ENCODE measurements around the gene MORC2. TPM values are rescaled to one million over a fixed set of nuclear protein-coding genes. Genes with fewer than 3 reads are reported as not detected.

Gene MORC2
- polyA plus RNA-seq, 1 donor (not counting 4 experiments of a cell fraction or from before 2014, with no cell fraction given), result 14.1 TPM

DNA sequence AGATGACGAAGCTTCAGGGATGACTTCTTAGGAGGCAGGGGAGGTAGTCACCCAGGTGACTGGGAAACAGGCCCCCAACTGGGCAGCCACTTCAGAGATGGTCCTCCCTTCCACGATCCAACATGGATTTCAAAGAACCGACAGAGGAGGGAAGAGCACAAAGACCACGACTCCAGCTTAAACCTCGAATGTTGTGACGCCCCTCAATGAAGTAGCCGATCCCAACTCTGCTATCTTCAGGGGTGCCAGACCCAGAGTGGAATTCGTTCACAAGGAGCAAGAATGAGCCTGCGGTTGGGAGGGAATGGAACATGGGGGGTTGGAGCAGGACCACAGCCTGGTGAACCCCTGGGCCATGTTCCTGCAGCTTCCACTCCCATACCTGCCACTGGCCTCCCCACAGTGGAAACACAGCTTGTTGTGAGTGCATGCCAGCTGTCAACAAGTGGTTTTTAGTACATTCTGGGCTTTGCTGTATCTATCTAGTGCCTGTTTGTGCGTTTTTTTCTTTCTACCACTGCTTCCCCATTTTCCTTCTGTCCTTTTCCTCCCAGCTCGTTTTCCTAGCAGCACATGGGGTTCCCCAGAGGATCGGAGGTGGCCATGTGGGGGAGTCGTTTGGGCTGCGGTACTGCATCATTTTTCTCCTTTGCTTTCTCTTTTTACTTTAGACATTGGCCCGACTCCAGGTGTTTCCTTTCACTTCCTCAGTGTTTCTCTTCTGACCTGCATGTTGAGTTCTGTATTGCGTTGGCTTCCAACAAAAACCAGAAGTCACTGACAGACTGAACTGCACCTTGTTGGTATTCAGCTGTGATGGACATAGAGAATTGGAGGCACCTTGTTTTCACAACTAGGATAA, 65.8 kb downstream of the MORC2 start:
- H3K27me3 ChIP-seq (ENCODE audit: control insufficient read depth, extremely low read depth, insufficient read depth, low read length), result no peaks in the 10 kb centered on the region
- H3K9ac ChIP-seq (ENCODE audit: control insufficient read depth, extremely low read depth, insufficient read depth, low read length), result no peak overlapping the region
- TF ChIP-seq EZH2 (IDR thresholded peaks at IDR 0.05; ENCODE audit: low read length), result no peak
- TF ChIP-seq, protein P1, sequence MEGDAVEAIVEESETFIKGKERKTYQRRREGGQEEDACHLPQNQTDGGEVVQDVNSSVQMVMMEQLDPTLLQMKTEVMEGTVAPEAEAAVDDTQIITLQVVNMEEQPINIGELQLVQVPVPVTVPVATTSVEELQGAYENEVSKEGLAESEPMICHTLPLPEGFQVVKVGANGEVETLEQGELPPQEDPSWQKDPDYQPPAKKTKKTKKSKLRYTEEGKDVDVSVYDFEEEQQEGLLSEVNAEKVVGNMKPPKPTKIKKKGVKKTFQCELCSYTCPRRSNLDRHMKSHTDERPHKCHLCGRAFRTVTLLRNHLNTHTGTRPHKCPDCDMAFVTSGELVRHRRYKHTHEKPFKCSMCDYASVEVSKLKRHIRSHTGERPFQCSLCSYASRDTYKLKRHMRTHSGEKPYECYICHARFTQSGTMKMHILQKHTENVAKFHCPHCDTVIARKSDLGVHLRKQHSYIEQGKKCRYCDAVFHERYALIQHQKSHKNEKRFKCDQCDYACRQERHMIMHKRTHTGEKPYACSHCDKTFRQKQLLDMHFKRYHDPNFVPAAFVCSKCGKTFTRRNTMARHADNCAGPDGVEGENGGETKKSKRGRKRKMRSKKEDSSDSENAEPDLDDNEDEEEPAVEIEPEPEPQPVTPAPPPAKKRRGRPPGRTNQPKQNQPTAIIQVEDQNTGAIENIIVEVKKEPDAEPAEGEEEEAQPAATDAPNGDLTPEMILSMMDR (optimal IDR thresholded peaks at IDR 0.05 in 1 of 3, IDR thresholded peaks at IDR 0.05 in 1 of 3, conservative IDR thresholded peaks at IDR 0.05 in 1 of 3; ENCODE audit: extremely low read depth in 1 of 3, insufficient read depth in 2 of 3, low read length in 3 of 3), result no peak
- no peak overlapping the region for H3K4me3 ChIP-seq (ENCODE audit: control insufficient read depth in 2 of 3, extremely low read depth in 1 of 3, insufficient read depth in 2 of 3, low read depth in 1 of 3, low read length in 3 of 3)
- H3K4me2 ChIP-seq (ENCODE audit: control insufficient read depth, extremely low read depth, insufficient read depth, low read depth, low read length), result no peak overlapping the region
- DNase-seq (ENCODE audit: low read depth, low spot score) (no peak), FAIRE-seq (no peak)
- no peaks in the 10 kb centered on the region for H3K9me1 ChIP-seq (ENCODE audit: control insufficient read depth, extremely low read depth, insufficient read depth, low read length)
- no peaks in the 10 kb centered on the region for H3K9me3 ChIP-seq (ENCODE audit: control insufficient read depth, low read depth, low read length)
- H4K20me1 ChIP-seq (ENCODE audit: control insufficient read depth, extremely low read depth, insufficient read depth, low read length), result no peaks in the 10 kb centered on the region
- dilution Hi-C loops (cut with MboI; ENCODE audit: extremely low pct_ligation_motif_present, low sequenced_read_pairs), result no loop called here
- no peak overlapping the region for H3K27ac ChIP-seq (ENCODE audit: control insufficient read depth, insufficient read depth, low read length)
- H3K36me3 ChIP-seq (ENCODE audit: control insufficient read depth in 2 of 2, extremely low read depth in 1 of 2, insufficient read depth in 2 of 2, low read length in 2 of 2), result peaks cover 0 to 7% of the 10 kb centered on the region in 2 experiments
- H3K79me2 ChIP-seq (ENCODE audit: control insufficient read depth, insufficient read depth, low read length), result no peaks in the 10 kb centered on the region
- H2AFZ ChIP-seq (ENCODE audit: control insufficient read depth, low read length), result no peak overlapping the region
- no peaks in the 10 kb centered on the region for H3K4me1 ChIP-seq (ENCODE audit: control insufficient read depth, extremely low read depth, insufficient read depth, low read length)

DNA sequence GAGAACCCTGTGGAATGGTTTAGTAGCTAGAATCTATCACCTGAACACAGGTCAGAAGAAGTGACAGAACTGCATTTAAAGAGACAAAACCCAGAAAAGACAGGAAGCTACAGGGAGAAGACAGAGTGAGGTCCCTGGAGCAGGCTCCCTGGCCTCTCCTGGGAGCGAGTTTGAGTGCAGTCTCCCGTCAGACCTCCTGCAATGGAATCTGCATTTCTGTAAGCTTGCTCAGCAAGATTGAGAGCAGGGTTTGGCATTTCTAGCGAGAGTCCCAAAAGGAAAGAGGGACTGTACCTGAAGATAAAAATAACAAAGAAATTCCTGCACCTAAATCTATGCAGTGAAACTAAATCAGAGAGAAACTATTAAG, 74.2 kb downstream of the MORC2 start:
- Histone ChIP-seq H3K9ac (ENCODE audit: control insufficient read depth, extremely low read depth, insufficient read depth, low read length) (no peak overlapping the region), H3K4me3 (ENCODE audit: control insufficient read depth in 2 of 3, extremely low read depth in 1 of 3, insufficient read depth in 2 of 3, low read depth in 1 of 3, low read length in 3 of 3) (no peak overlapping the region), H2AFZ (ENCODE audit: control insufficient read depth, low read length) (no peak overlapping the region), H3K36me3 (ENCODE audit: control insufficient read depth in 2 of 2, extremely low read depth in 1 of 2, insufficient read depth in 2 of 2, low read length in 2 of 2) (peaks cover 0 to 26% of the 10 kb centered on the region in 2 experiments), H3K4me2 (ENCODE audit: control insufficient read depth, extremely low read depth, insufficient read depth, low read depth, low read length) (no peak overlapping the region), H3K9me1 (ENCODE audit: control insufficient read depth, extremely low read depth, insufficient read depth, low read length) (no peaks in the 10 kb centered on the region), H3K27ac (ENCODE audit: control insufficient read depth, insufficient read depth, low read length) (no peak overlapping the region), H4K20me1 (ENCODE audit: control insufficient read depth, extremely low read depth, insufficient read depth, low read length) (no peaks in the 10 kb centered on the region), H3K4me1 (ENCODE audit: control insufficient read depth, extremely low read depth, insufficient read depth, low read length) (no peaks in the 10 kb centered on the region), H3K79me2 (ENCODE audit: control insufficient read depth, insufficient read depth, low read length) (no peaks in the 10 kb centered on the region), H3K27me3 (ENCODE audit: control insufficient read depth, extremely low read depth, insufficient read depth, low read length) (no peaks in the 10 kb centered on the region), H3K9me3 (ENCODE audit: control insufficient read depth, low read depth, low read length) (no peaks in the 10 kb centered on the region)
- FAIRE-seq (no peak), DNase-seq (ENCODE audit: low read depth, low spot score) (no peak)
- TF ChIP-seq, protein P1 (optimal IDR thresholded peaks at IDR 0.05 in 1 of 3, IDR thresholded peaks at IDR 0.05 in 1 of 3, conservative IDR thresholded peaks at IDR 0.05 in 1 of 3; ENCODE audit: extremely low read depth in 1 of 3, insufficient read depth in 2 of 3, low read length in 3 of 3), result no peak
- no peak for TF ChIP-seq EZH2 (IDR thresholded peaks at IDR 0.05; ENCODE audit: low read length)
- dilution Hi-C loops (cut with MboI; ENCODE audit: extremely low pct_ligation_motif_present, low sequenced_read_pairs), result no loop called here
